Mammary epithelial cell (primary cell): ENCODE data around the gene TOE1.

Experiments used
- EZH2 ChIP-seq: IDR thresholded peaks from 2 replicates; pipeline ENCODE4 v1.6.1; 2012; ENCODE audit warnings: low read length, inconsistent platforms, borderline replicate concordance
- TF ChIP-seq, protein P1 (sequence below), 2 donors: IDR thresholded peaks in 1 of 2; conservative IDR thresholded peaks in 1 of 2; 2 replicates each; pipeline ENCODE4 v1.5.1; 2011 to 2012; ENCODE audit warnings: inconsistent platforms in 2 of 2, low read length in 2 of 2, mild to moderate bottlenecking in 2 of 2, control low read depth in 1 of 2, low read depth in 1 of 2; ENCODE audit not compliant: insufficient read depth in 1 of 2; ENCODE audit errors: extremely low read depth in 1 of 2

DNA sequence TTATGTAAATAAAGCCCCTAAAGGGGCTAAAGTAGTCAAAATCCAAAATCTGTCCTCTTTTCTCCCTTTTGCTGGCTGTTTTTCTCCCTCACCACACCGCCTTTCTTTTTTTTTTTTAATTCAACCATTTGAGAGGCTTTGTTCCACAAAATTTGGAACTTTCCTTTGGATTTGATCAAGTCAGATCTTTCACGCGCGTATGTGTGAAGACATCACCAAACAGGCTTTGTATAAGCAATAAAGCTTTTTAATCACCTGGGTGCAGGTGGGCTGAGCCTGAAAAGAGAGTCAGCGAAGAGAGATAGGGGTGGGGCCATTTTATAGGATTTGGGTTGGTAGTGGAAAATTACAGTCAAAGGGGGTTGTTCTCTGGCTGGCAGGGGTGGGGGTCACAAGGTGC, 18.5 kb upstream of the TOE1 start:
- TF ChIP-seq, protein P1, sequence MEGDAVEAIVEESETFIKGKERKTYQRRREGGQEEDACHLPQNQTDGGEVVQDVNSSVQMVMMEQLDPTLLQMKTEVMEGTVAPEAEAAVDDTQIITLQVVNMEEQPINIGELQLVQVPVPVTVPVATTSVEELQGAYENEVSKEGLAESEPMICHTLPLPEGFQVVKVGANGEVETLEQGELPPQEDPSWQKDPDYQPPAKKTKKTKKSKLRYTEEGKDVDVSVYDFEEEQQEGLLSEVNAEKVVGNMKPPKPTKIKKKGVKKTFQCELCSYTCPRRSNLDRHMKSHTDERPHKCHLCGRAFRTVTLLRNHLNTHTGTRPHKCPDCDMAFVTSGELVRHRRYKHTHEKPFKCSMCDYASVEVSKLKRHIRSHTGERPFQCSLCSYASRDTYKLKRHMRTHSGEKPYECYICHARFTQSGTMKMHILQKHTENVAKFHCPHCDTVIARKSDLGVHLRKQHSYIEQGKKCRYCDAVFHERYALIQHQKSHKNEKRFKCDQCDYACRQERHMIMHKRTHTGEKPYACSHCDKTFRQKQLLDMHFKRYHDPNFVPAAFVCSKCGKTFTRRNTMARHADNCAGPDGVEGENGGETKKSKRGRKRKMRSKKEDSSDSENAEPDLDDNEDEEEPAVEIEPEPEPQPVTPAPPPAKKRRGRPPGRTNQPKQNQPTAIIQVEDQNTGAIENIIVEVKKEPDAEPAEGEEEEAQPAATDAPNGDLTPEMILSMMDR (conservative IDR thresholded peaks at IDR 0.05 in 1 of 2, IDR thresholded peaks at IDR 0.05 in 1 of 2; ENCODE audit: extremely low read depth in 1 of 2, insufficient read depth in 1 of 2, low read depth in 1 of 2, low read length in 2 of 2): no peak
- TF ChIP-seq EZH2: no peak
